ENCODE results near the gene SERAC1. TPM values are rescaled to one million over a fixed set of nuclear protein-coding genes. Genes with fewer than 3 reads are reported as not detected.
A peak's percentile ranks its signal among the peaks of the same experiment; 100 is the strongest.

SERAC1 gene
- total and polyA plus RNA-seq, 4 experiments from 2014 or later, result 1.7 to 5.5 (median 4.0) TPM

DNA sequence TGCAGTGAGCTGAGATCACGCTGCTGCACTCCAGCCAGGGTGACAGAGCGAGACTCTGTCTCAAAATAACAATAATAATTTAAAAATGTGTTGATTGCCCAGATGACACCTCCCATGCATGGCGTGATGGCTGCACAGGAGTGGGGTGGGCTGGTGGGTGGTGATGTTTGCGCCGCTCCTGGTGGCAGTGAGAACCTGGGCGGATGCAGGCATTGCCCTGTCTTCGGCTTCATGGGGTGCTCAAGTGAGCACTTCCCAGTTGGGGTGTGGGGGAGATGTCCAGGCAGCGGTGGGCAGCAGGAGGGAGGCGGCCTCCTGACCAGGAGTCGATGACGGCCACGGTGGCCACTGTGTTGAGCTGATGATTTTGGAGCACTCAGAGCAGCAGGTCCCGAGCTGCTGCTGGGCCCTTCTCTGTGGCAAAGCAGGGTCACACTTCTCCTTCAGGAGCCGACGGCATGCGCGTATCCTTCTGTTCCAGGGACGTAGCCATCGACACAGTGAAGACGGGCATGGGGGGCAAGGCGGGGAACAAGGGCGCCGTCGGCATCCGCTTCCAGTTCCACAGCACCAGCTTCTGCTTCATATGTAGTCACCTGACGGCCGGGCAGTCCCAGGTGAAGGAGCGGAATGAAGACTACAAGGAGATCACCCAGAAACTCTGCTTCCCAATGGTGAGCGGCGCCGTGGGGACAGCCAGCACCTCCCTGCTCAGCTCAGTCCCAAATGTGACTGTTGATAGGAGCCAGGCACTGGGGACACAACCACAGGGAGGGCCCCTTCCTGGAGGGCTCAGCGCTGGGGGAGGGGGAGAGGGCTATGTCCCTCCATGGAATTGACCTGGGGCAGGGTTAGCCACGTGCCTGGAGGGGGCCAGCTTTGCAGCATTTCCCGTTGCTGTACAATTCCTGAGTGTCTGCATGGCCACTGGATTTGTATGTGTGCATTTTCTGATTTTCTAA, 96.7 kb downstream of the SERAC1 start:
- Mint-ChIP-seq H3K9me3 (no peaks in the 10 kb centered on the region), H3K27ac (peak overlapping the region in 4 of 7 donors; percentile 10 to 93 (median 88)), H3K27me3 (no peaks in the 10 kb centered on the region), H3K4me3 (no peak overlapping the region), H3K4me1 (peaks cover 9 to 25% (median 16%) of the 10 kb centered on the region in 4 donors), H3K36me3 (peaks cover 42 to 59% of the 10 kb centered on the region in 2 donors)
- ChIA-PET CTCF (ENCODE audit: partially characterized antibody) (interaction anchor here (0.8 to 7.5 kb wide), 21 partner anchors 8 to 315 kb away, joined by 3 to 89 read pairs (median 6); partner anchors contain the start of gene SYNJ2), POLR2A (ENCODE audit: partially characterized antibody) (interaction anchor here (0.6 to 1.8 kb wide), 8 partner anchors 11 to 90 kb away, joined by 3 to 6 read pairs (median 4); partner anchors contain the start of gene SYNJ2)
- Histone ChIP-seq H3K36me3 (ENCODE audit: insufficient read depth, low read length) (peaks cover 19% of the 10 kb centered on the region), H3K4me1 (ENCODE audit: insufficient read depth, low read length) (peaks cover 9% of the 10 kb centered on the region), H3K27ac (ENCODE audit: low read depth, low read length) (no peak overlapping the region), H3K4me3 (ENCODE audit: low read length in 2 of 2) (no peak overlapping the region), H3K9me3 (ENCODE audit: control insufficient read depth in 1 of 2, low read length in 2 of 2) (no peaks in the 10 kb centered on the region), H3K27me3 (ENCODE audit: insufficient read depth, low read length) (no peaks in the 10 kb centered on the region)
- no peak for DNase-seq
- intact Hi-C loops (cut with micrococcal nuclease), result loop anchor here (1.0 to 10.0 kb wide), 4 partner anchors 45 to 315 kb away; partner anchors contain the start of gene SYNJ2

DNA sequence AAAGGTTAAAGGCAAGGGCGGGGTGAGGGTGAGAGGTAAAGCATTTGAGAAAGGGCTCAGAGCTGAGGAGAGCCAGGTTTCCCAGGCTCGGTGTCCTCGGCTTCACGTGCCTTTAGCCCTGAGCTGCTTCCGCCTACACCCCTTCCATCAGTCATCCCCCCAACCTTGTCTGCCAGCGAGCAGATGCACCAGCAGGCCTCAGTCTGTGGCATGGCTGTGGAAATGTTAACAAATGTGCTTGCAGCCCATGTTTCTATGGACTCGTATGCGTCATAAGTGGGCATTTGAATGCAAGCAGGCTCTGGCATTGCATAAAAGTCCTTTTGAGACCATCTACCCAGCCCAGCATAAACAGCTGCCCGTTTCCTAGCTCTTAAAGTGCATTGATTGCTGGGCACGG, 97.5 kb downstream of the SERAC1 start:
- POLR2A ChIA-PET (ENCODE audit: partially characterized antibody), result no interaction called here
- Mint-ChIP-seq H3K27ac (peak overlapping the region in 3 of 7 donors; percentile 55 to 77 (median 65)), H3K4me1 (peaks cover 9 to 25% (median 16%) of the 10 kb centered on the region in 4 donors)

DNA sequence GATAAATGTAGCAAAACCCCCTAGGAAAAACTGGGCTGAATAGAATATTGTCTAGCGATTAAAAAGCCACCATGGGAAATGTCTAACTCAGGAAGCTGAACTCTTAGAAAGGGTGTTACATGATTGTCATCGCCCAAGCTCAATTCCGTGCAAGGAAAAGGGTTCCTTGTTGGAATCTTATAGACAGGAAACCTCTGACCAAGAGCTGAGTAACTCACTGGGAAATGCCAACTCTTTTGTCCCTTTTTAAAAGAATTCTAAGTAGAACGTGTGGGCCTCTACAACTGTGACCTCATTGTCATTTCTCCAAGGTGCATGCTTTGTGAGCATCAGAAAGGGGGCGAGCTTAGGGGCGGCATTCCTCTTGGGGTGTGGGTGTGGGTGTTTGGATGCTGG, 98.3 kb downstream of the SERAC1 start:
- Mint-ChIP-seq H3K4me1 (peaks cover 9 to 25% (median 16%) of the 10 kb centered on the region in 4 donors), H3K36me3 (peaks cover 40 to 63% of the 10 kb centered on the region in 2 donors), H3K4me3 (no peak overlapping the region), H3K27ac (peak overlapping the region in 3 of 7 donors; percentile 20 to 92 (median 44)), H3K27me3 (no peaks in the 10 kb centered on the region), H3K9me3 (no peaks in the 10 kb centered on the region)
- DNase-seq, result no peak
- ChIA-PET POLR2A (ENCODE audit: partially characterized antibody) (interaction anchor here (1.1 kb wide), 1 partner anchor 8 kb away, joined by 3 read pairs; no protein-coding TSS in a partner anchor), CTCF (ENCODE audit: partially characterized antibody) (interaction anchor here (0.9 to 7.5 kb wide), 6 partner anchors 9 to 316 kb away, joined by 3 to 89 read pairs (median 23); no protein-coding TSS in a partner anchor)
- no peak overlapping the region for H3K4me3 ChIP-seq (ENCODE audit: low read length in 2 of 2)
- intact Hi-C loops (cut with micrococcal nuclease), result loop anchor here (10.0 kb wide), 1 partner anchor 125 kb away; no protein-coding TSS in a partner anchor
- H3K27me3 ChIP-seq (ENCODE audit: insufficient read depth, low read length), result no peaks in the 10 kb centered on the region
- H3K9me3 ChIP-seq (ENCODE audit: control insufficient read depth in 1 of 2, low read length in 2 of 2), result no peaks in the 10 kb centered on the region
- peaks cover 9% of the 10 kb centered on the region for H3K4me1 ChIP-seq (ENCODE audit: insufficient read depth, low read length)
- no peak overlapping the region for H3K27ac ChIP-seq (ENCODE audit: low read depth, low read length)
- peaks cover 20% of the 10 kb centered on the region for H3K36me3 ChIP-seq (ENCODE audit: insufficient read depth, low read length)

More for the DNA sequence above, 97.5 kb downstream of the SERAC1 start:
- H3K9me3 ChIP-seq (ENCODE audit: control insufficient read depth in 1 of 2, low read length in 2 of 2), result no peaks in the 10 kb centered on the region
- H3K27me3 ChIP-seq (ENCODE audit: insufficient read depth, low read length), result no peaks in the 10 kb centered on the region
- intact Hi-C loops (cut with micrococcal nuclease), result loop anchor here (10.0 kb wide), 1 partner anchor 126 kb away; no protein-coding TSS in a partner anchor
- Mint-ChIP-seq H3K27me3 (no peaks in the 10 kb centered on the region), H3K9me3 (no peaks in the 10 kb centered on the region), H3K4me3 (no peak overlapping the region), H3K36me3 (peaks cover 40 to 59% of the 10 kb centered on the region in 2 donors)
- no peak overlapping the region for H3K4me3 ChIP-seq (ENCODE audit: low read length in 2 of 2)
- H3K36me3 ChIP-seq (ENCODE audit: insufficient read depth, low read length), result peaks cover 20% of the 10 kb centered on the region
- DNase-seq, result no peak
- H3K27ac ChIP-seq (ENCODE audit: low read depth, low read length), result no peak overlapping the region
- H3K4me1 ChIP-seq (ENCODE audit: insufficient read depth, low read length), result peaks cover 9% of the 10 kb centered on the region
- CTCF ChIA-PET (ENCODE audit: partially characterized antibody), result interaction anchor here (1.3 to 7.5 kb wide), 8 partner anchors 9 to 314 kb away, joined by 3 to 89 read pairs (median 20); no protein-coding TSS in a partner anchor

DNA sequence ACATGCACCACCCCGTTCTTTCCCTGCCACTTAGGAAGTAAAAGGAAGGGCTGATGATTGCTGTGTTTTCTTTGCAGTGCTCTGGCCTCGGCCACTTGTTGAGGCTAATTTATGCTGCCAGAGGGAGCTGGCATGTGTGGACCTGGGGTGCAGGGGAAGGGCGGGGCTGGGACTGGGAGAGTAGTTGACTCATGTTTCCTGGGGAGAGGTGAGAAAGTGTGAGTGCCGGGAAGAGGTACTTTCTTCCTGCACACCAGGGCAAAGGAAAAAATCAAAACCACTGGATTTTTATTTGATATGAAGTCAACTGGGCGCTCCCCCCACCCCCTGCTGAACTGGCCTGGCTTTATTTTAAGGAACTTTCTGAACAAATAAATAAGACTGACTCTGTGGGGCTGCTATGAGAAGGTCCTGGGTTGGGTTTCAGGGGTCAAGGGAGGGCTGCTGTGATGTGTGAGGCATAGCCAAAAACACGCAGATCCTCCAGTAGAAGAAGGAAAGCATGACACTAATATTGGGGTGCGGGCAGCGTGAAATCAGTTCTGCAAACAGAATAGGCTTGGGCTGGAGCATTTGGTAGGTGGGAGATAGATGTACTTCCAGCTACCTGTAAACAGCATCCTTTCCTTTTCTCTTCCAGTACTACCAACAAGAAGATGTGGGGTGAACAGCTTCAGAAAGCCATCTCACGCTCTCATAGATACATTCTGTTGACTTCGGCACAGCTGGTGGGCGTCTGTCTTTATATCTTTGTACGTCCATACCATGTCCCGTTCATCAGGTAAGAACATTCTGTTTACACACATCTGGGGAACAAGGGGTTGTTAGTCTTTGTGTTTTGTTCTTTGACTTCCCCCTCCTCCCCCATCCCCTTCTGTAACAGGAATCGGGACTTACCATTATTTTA, 98.9 kb downstream of the SERAC1 start:
- no peaks in the 10 kb centered on the region for H3K9me3 ChIP-seq (ENCODE audit: control insufficient read depth in 1 of 2, low read length in 2 of 2)
- no peak for DNase-seq
- peak overlapping the region; percentile 58 to 92 (median 81) for H3K27ac Mint-ChIP-seq
- intact Hi-C loops (cut with micrococcal nuclease), result no loop called here
- H3K27me3 ChIP-seq (ENCODE audit: insufficient read depth, low read length), result no peaks in the 10 kb centered on the region
- peaks cover 9% of the 10 kb centered on the region for H3K4me1 ChIP-seq (ENCODE audit: insufficient read depth, low read length)
- ChIA-PET CTCF (ENCODE audit: partially characterized antibody) (interaction anchor here (0.9 to 7.5 kb wide), 4 partner anchors 10 to 315 kb away, joined by 3 to 89 read pairs (median 46); no protein-coding TSS in a partner anchor), POLR2A (ENCODE audit: partially characterized antibody) (interaction anchor here (1.1 kb wide), 1 partner anchor 8 kb away, joined by 3 read pairs; no protein-coding TSS in a partner anchor)
- no peaks in the 10 kb centered on the region for H3K9me3 Mint-ChIP-seq
- H3K4me1 Mint-ChIP-seq, result peaks cover 9 to 25% (median 16%) of the 10 kb centered on the region in 4 donors
- no peak overlapping the region for H3K4me3 Mint-ChIP-seq
- H3K27me3 Mint-ChIP-seq, result no peaks in the 10 kb centered on the region
- H3K36me3 Mint-ChIP-seq, result peaks cover 36 to 58% of the 10 kb centered on the region in 2 donors
- no peak overlapping the region for H3K27ac ChIP-seq (ENCODE audit: low read depth, low read length)
- no peak overlapping the region for H3K4me3 ChIP-seq (ENCODE audit: low read length in 2 of 2)
- H3K36me3 ChIP-seq (ENCODE audit: insufficient read depth, low read length), result peaks cover 24% of the 10 kb centered on the region

DNA sequence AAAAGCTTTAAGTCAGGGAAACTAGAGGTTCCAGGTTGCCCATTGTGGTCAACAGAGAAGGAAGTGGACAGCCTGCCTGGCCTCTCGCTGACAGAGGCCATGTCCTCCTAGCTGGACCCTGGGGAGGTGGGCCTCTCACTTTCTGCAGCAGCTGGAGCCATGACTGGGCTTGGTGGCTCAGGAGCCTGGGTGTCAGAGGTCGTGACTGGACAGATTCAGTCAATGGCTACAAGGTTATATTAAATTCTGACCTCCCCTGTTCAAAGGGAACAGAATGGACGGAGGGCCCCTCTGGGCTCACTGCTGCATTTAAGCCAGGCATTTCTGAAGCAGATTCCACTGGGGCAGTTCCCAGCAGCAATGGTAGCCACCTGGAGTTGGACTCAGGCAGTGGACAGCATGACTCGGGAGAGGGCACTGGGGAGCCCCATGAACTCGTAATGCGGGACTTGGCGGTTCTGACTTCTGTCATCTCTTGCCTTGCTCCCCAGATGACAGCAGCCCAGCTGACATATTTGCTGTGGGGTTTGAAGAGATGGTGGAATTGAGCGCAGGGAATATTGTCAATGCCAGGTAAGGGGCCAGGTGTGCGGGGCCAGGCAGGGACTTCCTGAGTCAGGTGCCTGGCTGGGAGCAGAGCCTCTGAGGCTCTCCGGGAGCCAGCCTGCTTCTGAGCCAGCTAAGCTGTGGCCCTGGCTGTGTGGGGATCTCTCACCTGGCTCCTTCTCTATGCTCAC, 99.7 kb downstream of the SERAC1 start:
- no peaks in the 10 kb centered on the region for H3K9me3 Mint-ChIP-seq
- H3K4me1 Mint-ChIP-seq, result peaks cover 9 to 25% (median 16%) of the 10 kb centered on the region in 4 donors
- DNase-seq, result no peak
- ChIA-PET CTCF (ENCODE audit: partially characterized antibody) (interaction anchor here (7.5 kb wide), 1 partner anchor 9 kb away, joined by 89 read pairs; no protein-coding TSS in a partner anchor), POLR2A (ENCODE audit: partially characterized antibody) (no interaction called here)
- no peaks in the 10 kb centered on the region for H3K27me3 Mint-ChIP-seq
- intact Hi-C loops (cut with micrococcal nuclease), result no loop called here
- Histone ChIP-seq H3K9me3 (ENCODE audit: control insufficient read depth in 1 of 2, low read length in 2 of 2) (no peaks in the 10 kb centered on the region), H3K4me3 (ENCODE audit: low read length in 2 of 2) (no peak overlapping the region), H3K4me1 (ENCODE audit: insufficient read depth, low read length) (peaks cover 9% of the 10 kb centered on the region), H3K27me3 (ENCODE audit: insufficient read depth, low read length) (no peaks in the 10 kb centered on the region), H3K27ac (ENCODE audit: low read depth, low read length) (no peak overlapping the region), H3K36me3 (ENCODE audit: insufficient read depth, low read length) (peaks cover 28% of the 10 kb centered on the region)
- no peak overlapping the region for H3K4me3 Mint-ChIP-seq
- peaks cover 33 to 60% of the 10 kb centered on the region in 2 donors for H3K36me3 Mint-ChIP-seq
- peak overlapping the region; percentile 29 to 92 (median 81) for H3K27ac Mint-ChIP-seq

DNA sequence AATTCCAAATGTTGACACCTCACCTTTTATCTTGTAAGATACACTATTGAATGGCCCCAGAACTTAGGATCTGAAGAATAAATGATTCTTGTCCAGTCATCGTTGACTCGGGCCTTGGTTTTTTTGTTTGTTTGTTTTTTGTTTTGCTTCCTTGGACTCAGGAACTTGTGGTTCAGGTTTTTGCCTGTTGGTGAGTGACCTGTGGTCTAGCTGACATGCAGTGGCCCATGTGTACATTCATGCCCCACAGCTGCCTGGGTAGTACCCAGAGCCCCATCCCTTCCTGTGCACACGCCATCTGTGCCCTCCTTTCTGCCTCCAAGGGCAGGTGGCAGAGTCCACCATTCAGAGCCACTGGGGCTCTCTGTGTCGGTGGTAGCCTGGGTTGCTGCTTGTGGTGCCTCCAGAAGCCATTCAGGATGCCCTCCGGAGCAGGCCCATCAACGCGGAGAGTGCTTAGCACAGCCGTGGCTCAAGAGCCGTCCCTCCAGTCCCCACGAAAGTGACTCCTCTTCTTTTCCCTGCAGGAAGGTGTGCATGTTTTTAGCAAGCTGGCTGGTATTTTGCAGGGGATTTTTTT, 100.5 kb downstream of the SERAC1 start:
- H3K9me3 ChIP-seq (ENCODE audit: control insufficient read depth in 1 of 2, low read length in 2 of 2), result no peaks in the 10 kb centered on the region
- Mint-ChIP-seq H3K9me3 (no peaks in the 10 kb centered on the region), H3K27me3 (no peaks in the 10 kb centered on the region), H3K36me3 (peaks cover 39 to 68% of the 10 kb centered on the region in 2 donors), H3K27ac (peak overlapping the region in 2 of 7 donors; percentile 62 to 64), H3K4me1 (peaks cover 9 to 25% (median 16%) of the 10 kb centered on the region in 4 donors), H3K4me3 (no peak overlapping the region)
- no peak overlapping the region for H3K27ac ChIP-seq (ENCODE audit: low read depth, low read length)
- intact Hi-C loops (cut with micrococcal nuclease), result no loop called here
- no peak overlapping the region for H3K4me3 ChIP-seq (ENCODE audit: low read length in 2 of 2)
- H3K36me3 ChIP-seq (ENCODE audit: insufficient read depth, low read length), result peaks cover 28% of the 10 kb centered on the region
- H3K4me1 ChIP-seq (ENCODE audit: insufficient read depth, low read length), result peaks cover 9% of the 10 kb centered on the region
- no peaks in the 10 kb centered on the region for H3K27me3 ChIP-seq (ENCODE audit: insufficient read depth, low read length)
- ChIA-PET CTCF (ENCODE audit: partially characterized antibody) (no interaction called here), POLR2A (ENCODE audit: partially characterized antibody) (no interaction called here)
- DNase-seq, result no peak
